AG20443 (cell line): Measurements from ENCODE around the gene TPRX1.
A peak's percentile ranks its signal among the peaks of the same experiment; 100 is the strongest.
"Not testable (repeated sequence)": the region's sequence is repeated elsewhere in the genome, so short reads cannot be mapped to it uniquely, and the experiment has no call there.

Source experiments
- DNase-seq: peaks from one replicate; pipeline ENCODE4 v3.0.0; 2012; ENCODE audit warnings: low spot score, mixed read lengths

Gene TPRX1

GRCh38 chr19:47802521-47803043, 1.8 kb downstream of the TPRX1 start:
- DNase-seq = no peak

GRCh38 chr19:47801270-47801669, 3.1 kb downstream of the TPRX1 start:
- no peak for DNase-seq

GRCh38 chr19:47798904-47799266, 5.5 kb downstream of the TPRX1 start:
- no peak for DNase-seq

GRCh38 chr19:47797996-47798903, 6.1 kb downstream of the TPRX1 start:
- DNase-seq = no peak

GRCh38 chr19:47796785-47797184, 7.6 kb downstream of the TPRX1 start:
- DNase-seq = no peak

- DNase-seq = no peak
Measured at GRCh38 chr19:47794526-47794925, 9.8 kb downstream of the TPRX1 start.

GRCh38 chr19:47792616-47793015, 11.7 kb downstream of the TPRX1 start:
- no peak for DNase-seq

GRCh38 chr19:47790398-47790814, 13.9 kb downstream of the TPRX1 start:
- peak; percentile 89 for DNase-seq

GRCh38 chr19:47789811-47790210, 14.5 kb downstream of the TPRX1 start:
- DNase-seq = not testable (repeated sequence)

- DNase-seq = not testable (repeated sequence)
Measured at GRCh38 chr19:47787307-47787706, 17.0 kb downstream of the TPRX1 start.

- DNase-seq = no peak
Measured at GRCh38 chr19:47786566-47786965, 17.8 kb downstream of the TPRX1 start.

- peak; percentile 45 for DNase-seq
Measured at GRCh38 chr19:47781590-47782262, 22.6 kb downstream of the TPRX1 start.

GRCh38 chr19:47780215-47780551, 24.2 kb downstream of the TPRX1 start:
- no peak for DNase-seq

GRCh38 chr19:47779524-47780214, 24.7 kb downstream of the TPRX1 start:
- peak; percentile 44 for DNase-seq

- peak; percentile 46 for DNase-seq
Measured at GRCh38 chr19:47778954-47779351, 25.4 kb downstream of the TPRX1 start.

- peak; percentile 92 for DNase-seq
Measured at GRCh38 chr19:47778049-47778953, 26.1 kb downstream of the TPRX1 start, which contains the start of gene SELENOW. TSS of gene SELENOW (plus strand) at chr19:47778703. CDS start at chr19:47778786, 83 bp downstream.

GRCh38 chr19:47777245-47778048, 26.9 kb downstream of the TPRX1 start:
- not testable (repeated sequence) for DNase-seq

GRCh38 chr19:47776568-47776967, 27.8 kb downstream of the TPRX1 start:
- DNase-seq = no peak

- DNase-seq = not testable (repeated sequence)
Measured at GRCh38 chr19:47771291-47771690, 33.1 kb downstream of the TPRX1 start.

GRCh38 chr19:47769534-47769933, 34.8 kb downstream of the TPRX1 start:
- DNase-seq = no peak
